GM21360 (cell line): ENCODE results near the gene PCYOX1L.

ENCODE experiments used
- ATAC-seq: cut with Tn5 transposase; IDR thresholded peaks from one replicate; pipeline ENCODE4 v1.9.1; 2021; ENCODE audit warnings: mild to moderate bottlenecking, moderate library complexity; ENCODE audit not compliant: unreplicated experiment

The PCYOX1L gene

DNA sequence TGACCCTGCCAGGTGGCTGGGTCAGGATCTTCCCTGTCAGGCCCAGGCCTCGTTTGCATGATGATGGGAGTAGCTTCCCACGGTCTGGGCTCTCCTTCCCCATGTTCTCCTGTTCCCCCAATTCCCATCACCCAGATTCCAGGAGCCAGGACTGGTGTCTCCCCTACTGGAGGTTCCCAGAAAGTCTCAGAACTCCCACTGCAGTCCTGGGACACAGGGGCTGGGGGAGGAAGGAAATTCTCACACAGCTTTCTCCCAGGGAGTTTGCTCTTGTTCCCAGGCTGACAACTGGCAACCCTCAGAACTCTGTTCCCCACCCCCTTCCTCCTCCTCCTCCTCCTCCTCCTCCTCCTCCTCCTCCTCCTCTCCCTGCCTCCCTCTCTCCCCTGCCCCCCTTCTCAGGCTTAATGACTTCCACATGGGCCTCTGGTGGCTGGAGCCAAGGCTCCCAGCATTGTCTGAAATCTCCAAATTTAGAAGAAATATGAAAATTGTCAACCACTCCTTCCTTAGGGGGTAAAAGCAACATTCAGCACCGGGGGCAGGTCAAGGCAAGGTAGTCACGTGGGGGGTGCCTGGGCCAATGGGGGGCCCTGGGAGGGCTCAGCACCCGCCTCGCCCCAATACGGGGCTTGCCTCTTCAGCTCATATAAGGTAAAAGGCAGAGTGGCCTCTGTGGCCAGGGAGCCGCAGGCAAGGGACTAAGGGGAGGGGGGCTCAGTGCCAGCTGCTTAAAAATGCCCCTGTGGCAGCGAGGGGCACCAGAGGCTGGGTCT is 48.5 kb downstream of the PCYOX1L start:
- ATAC-seq = no peak

DNA sequence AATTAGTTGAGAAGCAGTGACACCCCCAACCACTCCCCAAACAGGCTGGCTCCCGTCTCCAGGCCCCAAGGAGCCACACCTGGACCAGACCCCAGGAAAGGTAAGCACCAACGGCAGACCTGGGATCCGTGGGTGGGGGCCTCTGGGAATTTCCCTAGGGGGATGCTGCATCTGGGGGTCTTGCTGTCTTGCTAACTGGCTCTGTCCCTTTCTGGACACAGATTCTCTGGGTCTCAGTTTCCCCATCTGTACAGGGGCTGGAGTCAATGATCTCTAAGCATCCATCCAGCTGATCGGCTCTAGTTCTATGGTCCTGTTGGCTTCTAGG is 49.1 kb downstream of the PCYOX1L start:
- no peak for ATAC-seq

DNA sequence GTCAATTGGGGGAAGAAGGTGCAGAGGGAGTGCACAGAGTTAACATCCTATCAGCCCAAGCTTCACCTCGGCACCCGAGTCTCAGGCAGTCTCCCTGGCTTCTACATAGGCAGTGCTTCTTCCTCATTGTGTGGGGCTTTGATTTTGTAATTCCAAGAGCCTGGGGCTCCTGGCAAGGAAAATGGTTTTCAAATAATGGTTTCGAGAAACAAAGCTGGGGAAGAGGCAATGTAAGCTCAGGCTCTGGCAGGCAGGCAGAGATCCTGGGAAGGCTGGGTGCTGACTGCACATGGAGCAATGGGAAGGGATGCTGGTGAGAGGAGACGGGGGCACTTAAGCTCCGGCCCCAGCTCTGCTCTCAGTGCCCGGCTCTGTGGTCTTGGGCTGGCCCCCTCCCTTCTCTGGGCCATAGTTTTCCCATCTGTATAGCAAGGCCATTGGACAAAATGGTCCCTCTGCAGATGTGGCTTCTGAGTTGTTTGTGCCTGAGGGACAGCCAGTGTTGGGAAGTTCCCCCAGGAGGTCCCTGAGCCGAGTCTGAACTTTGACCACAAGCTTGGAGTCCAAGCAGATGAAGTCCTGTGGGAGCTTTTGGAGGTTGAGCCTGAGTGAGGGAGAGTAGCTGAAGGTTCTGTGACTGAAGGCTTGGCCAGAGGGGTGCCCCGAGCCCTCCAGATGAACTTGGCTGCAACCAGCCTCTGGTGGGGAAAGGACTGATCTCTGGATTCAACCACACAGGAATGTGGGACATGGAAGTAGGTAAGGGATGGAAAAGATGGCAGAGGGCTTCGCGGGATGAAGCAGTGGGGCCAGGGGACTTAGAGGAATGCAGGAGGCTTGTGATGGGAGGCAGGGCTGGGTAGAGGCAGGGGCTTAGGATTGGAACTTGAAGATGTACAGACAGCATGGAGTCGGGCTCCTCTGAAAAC is 49.7 kb downstream of the PCYOX1L start:
- no peak for ATAC-seq

DNA sequence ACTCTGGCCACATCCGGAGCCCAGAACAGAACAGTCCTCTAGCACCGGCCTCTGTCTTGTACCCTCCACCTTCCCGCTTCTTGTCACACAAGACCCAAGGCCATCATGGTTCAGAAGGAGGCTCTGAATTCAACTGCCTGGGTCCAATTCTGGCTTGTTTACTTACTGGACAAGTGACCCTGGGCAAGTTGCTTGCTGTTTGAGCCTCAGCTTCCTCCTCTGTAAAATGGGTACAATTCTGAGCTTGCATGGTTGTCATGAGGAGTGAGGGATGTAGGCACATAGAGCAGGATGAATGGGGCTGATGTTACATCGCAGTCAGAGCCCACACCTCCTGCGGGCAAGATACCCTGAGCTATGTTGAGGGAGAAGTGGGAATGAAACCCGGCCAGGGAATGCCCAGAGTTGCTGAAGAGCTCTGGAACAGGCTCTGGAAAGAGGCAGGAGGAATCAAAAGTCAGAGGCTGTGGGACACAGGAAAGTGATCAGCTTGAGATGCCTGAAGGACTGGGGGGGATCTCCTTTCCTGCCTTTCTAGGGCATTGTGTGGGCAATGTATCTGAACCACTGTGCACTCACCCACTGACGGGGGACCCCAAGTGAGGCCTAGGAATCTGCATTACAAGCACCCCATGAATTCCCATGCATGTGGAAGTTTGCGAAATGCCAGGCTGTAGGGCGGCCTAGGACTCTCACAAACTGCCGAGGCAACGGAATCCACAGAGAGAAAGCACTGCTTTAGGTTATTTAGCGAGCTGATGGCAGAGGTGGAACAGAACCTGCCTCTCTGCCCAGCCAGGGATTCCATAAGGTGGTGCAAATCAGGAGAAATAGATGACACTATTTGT is 50.6 kb downstream of the PCYOX1L start:
- no peak for ATAC-seq

DNA sequence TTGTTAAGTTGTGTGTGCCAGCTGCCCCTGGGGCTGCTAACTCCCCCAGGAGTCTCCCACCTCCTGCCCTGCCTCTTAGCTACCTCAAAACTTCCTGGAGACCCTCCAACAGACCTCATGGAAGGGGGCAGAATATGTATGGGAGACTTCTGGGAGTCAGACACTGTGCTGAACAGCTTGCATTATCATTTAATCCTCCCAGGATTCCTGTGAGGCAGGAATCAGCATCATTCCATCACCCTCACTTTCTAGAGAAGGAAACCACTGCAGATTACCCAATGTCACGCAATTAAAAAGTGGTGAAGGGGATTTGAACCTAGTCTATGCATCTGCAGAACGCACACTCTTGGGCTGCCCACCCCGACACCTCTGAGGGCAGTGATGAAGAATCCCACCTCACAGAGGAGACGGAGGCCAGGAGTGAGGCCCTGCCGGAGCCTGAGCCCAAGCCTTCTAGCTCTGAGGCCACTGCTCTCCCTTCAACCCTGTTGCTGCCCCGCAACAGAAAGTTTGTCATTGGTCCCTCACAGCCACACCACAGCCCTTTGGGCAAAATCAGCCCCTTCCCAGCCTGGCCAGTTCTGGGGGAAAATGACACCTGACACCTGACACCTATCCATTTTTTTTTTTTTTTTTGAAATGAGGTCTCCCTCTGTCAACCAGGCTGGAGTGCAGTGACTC is 51.6 kb downstream of the PCYOX1L start:
- no peak for ATAC-seq

DNA sequence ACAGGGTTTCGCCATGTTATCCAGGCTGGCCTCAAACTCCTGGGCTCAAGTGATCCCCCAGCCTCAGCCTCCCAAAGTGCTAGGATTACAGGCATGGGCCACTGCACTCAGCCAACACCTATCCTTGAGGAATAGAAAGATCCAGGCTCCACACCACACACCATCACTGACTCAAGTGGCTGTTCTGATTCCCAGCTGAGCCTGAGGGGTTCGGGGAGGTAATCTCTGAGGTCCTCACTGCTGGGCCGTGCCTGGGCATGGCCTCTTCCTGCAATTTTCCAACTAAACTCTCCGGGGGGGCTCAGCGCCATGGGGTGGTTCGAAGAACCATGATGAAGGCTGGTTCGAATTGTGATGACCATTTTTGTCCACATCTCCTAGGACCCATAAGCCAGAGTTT is 52.2 kb downstream of the PCYOX1L start:
- no peak for ATAC-seq

DNA sequence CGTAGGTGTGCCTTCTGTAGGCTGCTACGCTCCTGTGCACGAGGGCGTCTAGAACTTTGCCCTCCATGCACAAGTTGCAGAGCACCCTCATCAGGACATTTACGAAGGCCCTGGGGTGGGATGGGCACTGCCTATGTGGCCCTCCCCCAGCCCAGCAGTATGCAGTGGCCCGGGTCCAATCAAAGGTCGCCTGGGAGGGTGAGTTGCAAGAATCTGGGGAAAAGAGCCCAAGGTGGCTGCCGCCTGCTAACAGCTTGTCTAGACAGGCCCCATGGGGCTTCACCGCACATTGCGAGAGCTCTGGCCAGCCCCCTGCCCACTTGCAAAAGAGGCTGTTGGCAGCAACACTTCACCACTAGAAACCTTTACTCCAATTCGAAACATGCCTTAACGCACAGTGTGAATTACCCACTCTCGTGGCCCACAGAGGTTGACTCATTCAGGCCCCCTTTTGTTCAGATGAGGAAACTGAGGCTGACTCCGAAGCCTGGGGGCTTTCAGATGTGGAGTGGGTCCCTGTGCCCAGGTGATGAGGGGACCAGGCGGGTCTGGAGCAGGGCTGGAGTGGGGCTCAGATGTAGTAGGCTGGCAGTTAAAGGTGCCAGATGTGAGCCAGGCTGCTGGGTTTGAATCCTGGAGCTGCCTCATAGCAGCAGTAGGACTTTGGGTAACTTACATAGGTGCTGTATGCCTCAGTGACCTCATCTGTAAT is 53.0 kb downstream of the PCYOX1L start:
- ATAC-seq = no peak

DNA sequence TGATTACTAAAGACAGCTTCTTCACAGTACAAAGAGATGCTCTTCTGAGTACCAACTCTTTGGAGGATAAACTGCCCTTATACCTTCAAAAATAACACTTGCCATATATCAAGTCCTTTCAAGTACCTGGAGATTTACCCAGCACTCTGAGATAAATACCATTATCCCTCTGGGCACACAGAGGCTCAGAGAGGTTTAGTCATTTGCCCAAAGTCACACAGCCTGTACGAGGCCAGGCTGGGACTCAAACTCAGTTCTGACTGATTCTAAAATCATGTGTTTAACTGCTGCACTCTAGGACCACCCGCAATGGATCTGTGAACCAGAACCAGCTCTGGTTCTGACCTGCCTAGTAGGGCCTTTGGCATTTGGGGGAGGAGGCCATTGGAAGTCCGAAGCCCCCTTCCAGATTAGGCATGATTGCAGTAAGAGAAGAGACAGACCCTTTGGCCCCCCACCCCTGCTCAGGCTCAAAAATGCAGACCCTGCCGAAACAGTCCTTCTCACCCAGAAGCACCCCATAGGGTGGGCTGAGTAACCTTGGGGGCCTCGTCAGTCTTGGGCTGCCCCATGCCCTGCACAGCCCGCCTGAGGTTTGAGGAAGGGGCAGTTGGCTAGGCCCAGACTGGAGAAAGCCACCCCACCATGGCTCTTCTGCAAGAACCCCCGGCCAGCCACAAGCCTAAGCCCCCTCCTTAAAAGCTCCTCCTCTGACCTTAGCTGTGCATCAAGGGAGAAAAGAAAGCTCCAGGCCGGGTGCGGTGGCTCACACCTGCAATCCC is 54.1 kb downstream of the PCYOX1L start:
- no peak for ATAC-seq

DNA sequence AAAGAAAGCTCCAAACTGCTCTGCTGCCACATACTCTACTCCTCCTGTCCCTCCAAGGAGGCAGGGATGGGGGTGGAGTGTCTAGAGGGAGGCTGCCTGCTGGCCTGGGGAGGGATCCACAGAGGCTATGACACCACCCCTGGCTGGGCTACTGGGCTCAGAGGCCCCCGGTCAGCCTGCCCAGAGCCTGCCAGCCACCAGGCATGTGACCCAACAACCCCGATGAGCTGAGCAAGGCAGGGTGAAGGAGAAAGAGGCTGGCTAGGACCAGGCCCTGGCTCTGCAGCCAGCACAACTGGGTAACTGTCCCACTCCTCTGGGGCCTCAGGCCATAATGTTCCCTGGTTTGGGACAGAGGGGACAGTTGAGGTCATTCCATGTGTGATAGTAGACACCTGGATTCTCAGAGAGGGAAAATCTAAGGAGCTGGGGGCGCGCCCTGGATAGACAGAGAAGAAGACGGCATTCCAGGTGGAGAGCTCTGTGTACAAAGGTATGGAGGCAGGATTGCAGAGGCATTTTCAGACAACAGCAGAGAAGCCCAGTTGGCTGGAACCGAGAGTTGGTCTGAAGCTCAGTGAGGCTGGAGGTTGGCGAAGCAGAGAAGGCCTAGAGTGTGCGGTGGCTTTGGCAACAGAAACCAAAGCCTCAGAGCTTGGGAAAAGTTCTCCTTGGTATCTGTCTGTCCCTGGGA is 55.1 kb downstream of the PCYOX1L start:
- ATAC-seq = no peak

DNA sequence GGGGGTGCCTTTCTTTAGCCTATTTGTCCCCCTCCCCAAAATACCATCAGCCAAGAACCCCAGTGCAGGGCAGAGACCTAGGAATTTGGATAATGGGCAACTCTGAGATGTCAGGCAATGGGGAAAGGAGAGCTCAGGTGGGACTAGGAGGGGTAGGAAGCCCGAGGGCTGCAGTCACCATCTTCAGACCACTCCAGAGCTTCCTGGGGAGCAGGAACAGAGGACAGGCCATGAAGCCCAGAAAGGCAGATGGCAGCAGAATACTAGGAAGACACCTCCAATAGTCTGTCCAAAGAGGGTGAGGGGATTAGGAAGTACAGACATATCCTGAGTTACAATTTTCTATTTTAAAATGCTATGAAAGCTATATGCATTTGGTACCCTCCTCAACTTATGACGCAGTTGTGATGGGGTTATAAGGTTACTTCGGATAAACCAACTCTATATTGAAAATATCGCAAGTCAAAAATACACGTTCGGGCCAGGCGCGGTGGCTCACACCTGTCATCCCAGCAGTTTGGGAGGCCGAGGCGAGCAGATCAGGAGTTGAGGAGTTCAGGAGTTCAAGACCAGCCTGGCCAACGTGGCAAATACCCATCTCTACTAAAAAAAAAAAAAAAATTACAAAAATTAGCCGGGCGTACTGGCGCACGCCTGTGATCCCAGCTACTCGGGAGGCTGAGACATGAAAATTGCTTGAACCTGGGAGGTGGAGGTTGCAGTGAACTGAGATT is 55.8 kb downstream of the PCYOX1L start:
- no peak for ATAC-seq

DNA sequence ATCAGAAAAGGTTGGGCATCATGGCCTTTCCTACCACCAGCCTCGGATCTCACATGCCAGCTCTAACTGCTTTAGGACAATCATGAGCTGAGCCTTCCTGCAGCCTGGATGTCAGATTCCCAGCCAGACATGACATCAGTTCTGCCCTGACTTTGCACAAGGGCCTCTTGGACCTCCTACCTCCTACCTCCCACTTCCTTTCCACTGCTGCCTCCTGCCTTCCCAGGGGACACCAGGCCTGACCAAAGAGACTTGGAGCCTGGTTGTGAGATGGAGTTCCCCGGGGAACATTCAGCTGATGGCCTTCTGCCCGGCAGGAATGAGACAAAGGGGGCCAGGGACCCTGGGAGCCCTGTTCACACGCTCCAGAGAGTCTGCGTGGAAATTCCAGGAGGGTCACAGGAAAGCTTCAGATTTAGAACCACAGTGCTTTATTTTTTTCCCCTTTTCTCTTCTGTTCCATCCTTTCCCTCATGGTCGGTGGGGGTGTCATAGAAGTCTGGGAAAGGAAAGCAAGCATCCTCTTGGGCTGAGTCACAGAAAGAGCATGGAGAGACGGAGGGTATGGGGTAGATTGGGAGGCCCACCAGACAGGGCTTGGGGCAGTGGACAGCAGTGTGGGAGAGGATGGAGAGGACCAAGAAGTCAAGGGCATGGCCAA is 56.7 kb downstream of the PCYOX1L start:
- no peak for ATAC-seq

DNA sequence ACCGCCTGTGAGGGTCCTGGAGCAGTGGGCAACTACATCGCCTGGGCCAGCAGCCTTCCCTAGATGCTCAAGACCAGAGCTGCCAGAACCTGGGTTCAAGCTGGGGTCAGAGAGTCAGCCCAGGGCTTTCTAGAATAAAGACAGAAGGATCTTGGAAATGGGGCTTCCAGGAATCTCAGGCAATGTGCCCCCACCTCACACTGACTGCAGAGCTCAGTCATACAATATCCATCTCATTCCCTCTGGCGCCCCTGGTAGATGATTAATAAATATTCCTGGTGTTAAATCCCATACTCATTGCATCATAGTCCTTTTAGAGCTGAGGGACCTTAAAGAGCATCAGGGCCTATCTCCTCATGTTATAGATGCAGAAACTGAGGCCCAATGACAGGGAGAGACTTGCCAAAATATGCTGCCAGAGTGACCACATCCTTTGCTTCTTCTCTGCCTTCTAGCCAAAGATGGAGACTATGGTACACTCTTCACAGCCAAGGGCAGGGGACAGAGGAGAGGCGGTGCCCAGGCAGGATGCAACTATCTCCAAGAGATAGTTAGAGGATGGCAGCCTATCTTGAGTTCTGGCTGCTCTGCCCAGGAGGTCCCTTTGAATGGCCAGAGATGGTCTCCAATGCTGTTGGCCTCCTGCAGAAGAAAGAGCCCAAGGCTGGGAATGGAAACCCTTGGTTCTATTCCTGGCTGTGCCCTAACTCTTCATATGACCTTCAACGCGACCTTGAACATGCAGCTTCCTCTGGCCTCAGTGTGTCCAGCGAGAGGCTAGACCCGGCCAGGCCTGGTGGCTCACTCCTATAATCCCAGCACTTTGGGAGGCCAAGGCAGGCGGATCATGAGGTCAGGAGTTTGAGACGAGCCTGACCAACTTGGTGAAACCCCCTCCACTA is 57.5 kb downstream of the PCYOX1L start:
- ATAC-seq = no peak

DNA sequence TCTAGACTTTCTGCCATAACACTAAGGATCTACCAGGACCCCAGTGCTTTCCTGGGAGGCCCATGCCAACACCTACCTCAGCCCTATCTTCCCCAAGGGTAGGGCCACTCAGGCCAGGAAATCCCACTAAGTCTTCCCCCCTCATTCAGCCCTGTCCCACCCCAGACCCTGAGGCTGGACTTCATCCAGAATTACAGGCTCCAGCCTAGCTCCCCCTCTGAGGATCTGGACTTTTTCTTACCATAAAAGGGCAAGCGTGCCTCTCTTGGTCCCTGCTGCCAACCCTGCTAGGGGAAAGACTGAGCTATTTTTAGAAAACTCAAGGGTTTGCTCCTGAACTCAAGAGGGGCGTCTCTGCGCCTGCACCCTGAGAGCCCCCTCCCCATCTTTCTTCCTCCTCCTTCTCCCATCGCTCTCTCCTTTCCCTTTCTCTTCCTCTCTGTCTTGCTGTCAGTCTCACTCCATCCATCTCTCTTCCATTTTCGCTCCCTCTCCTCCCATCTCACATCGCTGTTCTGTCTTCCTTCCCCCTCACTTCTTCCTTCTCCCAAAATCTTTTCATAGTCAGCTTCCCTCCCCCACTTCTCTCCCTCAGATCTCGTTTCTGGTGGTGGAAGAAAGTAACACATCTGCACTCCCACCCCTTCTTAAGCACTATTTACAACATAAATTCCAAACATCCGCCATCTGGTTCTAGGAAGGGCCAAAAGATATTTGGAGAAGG is 59.3 kb downstream of the PCYOX1L start:
- no peak for ATAC-seq

DNA sequence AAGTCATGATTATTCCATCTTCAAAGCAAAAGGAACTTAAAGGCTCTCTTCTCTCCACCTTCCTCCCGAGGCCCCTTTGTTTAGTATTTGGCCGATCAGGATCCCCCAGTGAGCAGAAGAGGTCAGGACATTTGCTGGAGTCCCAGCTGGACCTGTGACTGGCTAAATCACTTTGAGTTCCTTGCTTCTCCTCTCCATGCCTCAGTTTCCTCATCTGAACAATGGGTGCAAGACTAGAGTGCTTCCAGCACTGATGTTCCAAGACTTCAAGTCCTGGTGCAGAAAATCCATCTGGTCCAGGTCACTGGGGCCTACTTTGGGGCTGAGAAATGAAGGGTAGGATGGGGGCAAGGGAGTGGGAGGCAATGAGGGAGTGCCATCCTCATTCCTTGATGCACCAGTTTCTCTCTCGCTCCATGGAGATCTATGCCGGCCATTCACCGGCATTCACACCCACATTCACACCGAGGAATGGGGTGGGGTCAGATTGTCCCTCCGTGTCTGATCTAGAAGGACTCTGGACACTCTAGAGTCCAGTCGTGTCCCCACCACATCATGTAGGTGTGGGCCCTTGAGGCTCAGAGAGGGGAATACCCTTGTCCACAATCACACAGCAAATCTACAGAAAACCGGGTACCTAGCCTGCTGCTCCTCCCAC is 60.0 kb downstream of the PCYOX1L start:
- no peak for ATAC-seq

DNA sequence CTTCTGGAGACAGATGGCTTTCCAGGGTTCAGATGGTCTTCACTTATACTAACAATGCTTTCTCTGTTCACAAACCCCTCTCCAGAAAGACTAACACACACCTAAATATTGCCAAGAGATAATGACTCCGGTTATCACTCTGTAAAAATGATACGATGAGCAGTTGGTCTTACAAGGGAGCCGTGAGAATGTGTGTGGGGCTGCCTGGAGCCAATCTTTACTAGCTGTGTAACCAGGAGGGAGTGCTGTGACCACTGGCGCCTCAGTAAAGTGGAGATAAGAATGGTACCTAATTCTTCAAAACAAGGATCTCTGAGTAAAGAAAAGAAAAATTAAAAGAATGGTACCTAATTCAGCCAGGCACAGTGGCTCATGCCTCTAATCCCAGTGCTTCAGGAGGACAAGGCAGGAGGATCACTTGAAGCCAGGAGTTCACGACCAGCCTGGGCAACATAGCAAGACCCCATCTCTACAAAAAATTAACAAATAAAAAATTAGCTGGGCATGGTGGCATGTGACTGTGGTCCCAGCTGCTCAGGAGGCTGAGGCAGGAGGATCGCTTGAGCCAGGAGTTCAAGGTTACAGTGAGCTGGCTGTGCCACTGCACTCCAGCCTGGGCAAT is 61.2 kb downstream of the PCYOX1L start:
- no peak for ATAC-seq
